ENCODE results near the gene MOGAT3. TPM values are rescaled to one million over a fixed set of nuclear protein-coding genes. Genes with fewer than 3 reads are reported as not detected.
A peak's percentile ranks its signal among the peaks of the same experiment; 100 is the strongest.

MOGAT3 gene
- total RNA-seq, 1 donor from 2014 or later: not detected

DNA sequence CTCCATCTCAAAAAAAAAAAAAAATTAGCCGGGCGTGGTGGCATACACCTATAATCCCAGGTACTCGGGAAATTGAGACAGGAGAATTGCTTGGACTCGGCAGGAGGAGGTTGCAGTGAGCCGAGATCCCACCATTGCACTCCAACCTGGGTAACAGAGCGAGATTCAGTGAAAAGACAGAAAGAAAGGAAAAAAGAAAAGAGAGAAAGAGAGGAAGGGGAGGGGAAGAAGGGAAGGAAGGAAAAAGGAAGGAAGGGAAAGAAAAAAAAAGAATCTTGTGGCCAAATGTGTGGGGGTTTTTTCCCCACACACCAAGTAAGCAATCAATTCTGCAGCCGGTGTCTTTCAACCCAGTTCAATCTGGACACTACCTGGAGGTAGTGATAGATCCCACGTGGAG, 11.7 kb downstream of the MOGAT3 start:
- Mint-ChIP-seq H3K27ac (ENCODE audit: unreplicated experiment) (no peak overlapping the region), H3K4me3 (no peak overlapping the region), H3K4me1 (peaks cover 14% of the 10 kb centered on the region), H3K27me3 (ENCODE audit: low read depth) (peaks cover 11% of the 10 kb centered on the region), H3K9me3 (no peaks in the 10 kb centered on the region), H3K36me3 (ENCODE audit: low read depth) (no peaks in the 10 kb centered on the region)
- DNase-seq (ENCODE audit: low read depth, low spot score): no peak
- TF ChIP-seq, protein P1, sequence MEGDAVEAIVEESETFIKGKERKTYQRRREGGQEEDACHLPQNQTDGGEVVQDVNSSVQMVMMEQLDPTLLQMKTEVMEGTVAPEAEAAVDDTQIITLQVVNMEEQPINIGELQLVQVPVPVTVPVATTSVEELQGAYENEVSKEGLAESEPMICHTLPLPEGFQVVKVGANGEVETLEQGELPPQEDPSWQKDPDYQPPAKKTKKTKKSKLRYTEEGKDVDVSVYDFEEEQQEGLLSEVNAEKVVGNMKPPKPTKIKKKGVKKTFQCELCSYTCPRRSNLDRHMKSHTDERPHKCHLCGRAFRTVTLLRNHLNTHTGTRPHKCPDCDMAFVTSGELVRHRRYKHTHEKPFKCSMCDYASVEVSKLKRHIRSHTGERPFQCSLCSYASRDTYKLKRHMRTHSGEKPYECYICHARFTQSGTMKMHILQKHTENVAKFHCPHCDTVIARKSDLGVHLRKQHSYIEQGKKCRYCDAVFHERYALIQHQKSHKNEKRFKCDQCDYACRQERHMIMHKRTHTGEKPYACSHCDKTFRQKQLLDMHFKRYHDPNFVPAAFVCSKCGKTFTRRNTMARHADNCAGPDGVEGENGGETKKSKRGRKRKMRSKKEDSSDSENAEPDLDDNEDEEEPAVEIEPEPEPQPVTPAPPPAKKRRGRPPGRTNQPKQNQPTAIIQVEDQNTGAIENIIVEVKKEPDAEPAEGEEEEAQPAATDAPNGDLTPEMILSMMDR (conservative IDR thresholded peaks at IDR 0.05): no peak

DNA sequence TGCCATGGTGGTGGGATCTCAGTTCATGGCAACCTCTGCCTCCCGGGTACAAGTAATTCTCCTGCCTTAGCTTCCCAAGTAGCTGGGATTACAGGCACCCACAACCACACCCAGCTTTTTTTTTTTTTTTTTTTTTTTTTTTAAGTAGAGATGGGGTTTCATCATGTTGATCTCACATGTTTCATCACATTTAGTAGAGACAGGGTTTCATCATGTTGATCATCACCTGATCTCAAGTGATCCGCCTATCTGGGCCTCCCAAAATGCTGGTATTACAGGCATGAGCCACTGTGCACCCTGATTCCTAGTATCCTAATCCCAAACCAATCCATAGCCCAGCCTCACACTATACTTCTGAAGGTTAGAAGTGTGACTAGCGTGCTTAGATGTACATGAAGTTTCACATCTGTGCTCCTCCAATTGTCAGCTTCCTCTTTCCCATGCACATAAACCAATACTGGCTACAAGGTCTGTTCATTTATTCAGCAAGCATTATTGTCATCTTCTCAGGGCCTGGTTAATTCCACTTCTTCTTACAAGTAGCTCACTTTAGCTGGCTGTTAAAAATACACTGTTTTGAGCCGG, 13.9 kb downstream of the MOGAT3 start:
- Mint-ChIP-seq H3K27ac (ENCODE audit: unreplicated experiment) (no peak overlapping the region), H3K4me1 (peaks cover 19% of the 10 kb centered on the region), H3K9me3 (peaks cover 4% of the 10 kb centered on the region), H3K27me3 (ENCODE audit: low read depth) (peaks cover 16% of the 10 kb centered on the region), H3K36me3 (ENCODE audit: low read depth) (no peaks in the 10 kb centered on the region), H3K4me3 (no peak overlapping the region)
- no peak for DNase-seq (ENCODE audit: low read depth, low spot score)
- TF ChIP-seq, protein P1 (conservative IDR thresholded peaks at IDR 0.05): no peak

DNA sequence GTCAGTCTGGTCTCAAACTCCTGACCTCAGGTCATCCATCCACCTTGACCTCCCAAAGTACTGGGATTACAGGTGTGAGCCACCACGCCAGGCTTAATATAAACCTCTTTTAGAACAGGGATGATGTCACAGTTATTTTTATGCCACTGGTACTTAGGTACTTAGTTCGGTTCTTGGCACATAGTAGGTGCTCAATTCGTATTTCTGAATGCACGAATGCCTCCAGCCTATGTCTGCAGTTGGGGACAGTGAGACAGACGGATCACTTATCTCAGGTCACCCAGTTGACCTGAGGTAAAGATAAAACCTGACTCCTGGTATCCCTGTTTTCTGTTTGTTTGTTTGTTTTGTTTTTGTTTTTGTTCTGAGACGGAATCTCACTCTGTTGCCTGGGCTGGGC, 14.6 kb downstream of the MOGAT3 start:
- peaks cover 16% of the 10 kb centered on the region for H3K4me1 Mint-ChIP-seq
- no peak for DNase-seq (ENCODE audit: low read depth, low spot score)
- TF ChIP-seq, protein P1 (conservative IDR thresholded peaks at IDR 0.05): no peak
- H3K36me3 Mint-ChIP-seq (ENCODE audit: low read depth): no peaks in the 10 kb centered on the region
- H3K27me3 Mint-ChIP-seq (ENCODE audit: low read depth): peaks cover 15% of the 10 kb centered on the region
- no peak overlapping the region for H3K27ac Mint-ChIP-seq (ENCODE audit: unreplicated experiment)
- H3K4me3 Mint-ChIP-seq: no peak overlapping the region
- peaks cover 4% of the 10 kb centered on the region for H3K9me3 Mint-ChIP-seq

DNA sequence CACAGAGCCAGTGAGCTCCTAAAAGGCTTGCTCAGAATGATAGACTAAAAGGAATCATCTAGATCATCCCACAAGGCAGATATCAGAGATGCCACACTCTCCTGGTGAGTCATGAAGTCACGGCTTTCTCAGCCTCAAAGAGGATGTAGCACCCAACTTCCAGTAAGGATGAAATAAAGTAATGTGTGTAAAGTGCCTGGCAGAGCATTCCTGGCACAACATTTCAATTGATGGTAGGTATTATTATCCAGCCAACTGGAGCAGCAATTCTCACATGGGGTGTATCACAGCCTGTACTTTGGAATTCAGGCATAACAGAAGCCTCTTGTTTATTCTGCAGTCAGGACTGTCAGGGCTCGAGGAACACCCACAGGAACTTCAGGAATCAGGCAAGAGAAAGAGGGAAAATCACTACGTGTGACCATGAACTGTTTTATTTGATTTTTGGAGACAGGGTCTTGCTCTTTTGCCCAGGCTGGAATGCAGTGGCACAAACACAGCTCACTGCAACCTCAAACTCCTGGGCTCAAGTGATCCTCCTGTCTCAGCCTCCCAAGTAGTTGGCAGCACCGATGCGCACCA, 15.5 kb downstream of the MOGAT3 start:
- Mint-ChIP-seq H3K4me1 (peaks cover 12% of the 10 kb centered on the region), H3K36me3 (ENCODE audit: low read depth) (no peaks in the 10 kb centered on the region), H3K27ac (ENCODE audit: unreplicated experiment) (no peak overlapping the region), H3K27me3 (ENCODE audit: low read depth) (peaks cover 23% of the 10 kb centered on the region), H3K9me3 (peaks cover 4% of the 10 kb centered on the region), H3K4me3 (no peak overlapping the region)
- TF ChIP-seq, protein P1 (conservative IDR thresholded peaks at IDR 0.05): no peak
- DNase-seq (ENCODE audit: low read depth, low spot score): no peak

DNA sequence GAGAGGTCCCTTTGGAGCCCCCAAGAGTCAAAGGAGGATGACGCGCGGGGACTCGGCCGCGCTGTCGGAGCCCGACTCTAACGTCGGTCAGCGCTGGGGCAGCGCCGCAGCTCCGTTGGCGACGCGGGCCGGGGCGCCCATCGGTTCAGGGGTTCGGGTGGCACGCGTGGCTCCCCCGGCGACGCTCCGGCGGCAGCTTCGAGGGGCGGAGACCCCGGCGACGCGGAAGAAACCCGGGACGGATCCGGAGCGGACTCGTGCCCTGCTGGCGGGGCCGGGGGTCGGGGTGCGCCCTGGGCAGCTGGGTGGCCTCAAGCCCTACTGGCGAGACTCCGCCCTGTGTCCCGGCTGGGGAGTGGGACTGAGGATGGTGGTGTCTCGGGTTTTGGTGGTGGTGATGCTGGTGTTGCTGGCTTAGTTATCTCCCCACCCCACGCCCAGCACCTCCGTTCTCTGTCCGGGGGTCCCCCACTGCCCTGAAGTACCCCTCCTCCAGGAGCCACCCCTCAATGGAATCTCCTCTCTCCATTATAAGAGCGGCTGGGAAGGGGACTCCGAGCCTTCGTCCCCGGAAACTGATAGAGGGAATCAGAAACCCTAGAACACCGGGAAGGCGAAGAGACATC, 20.6 kb downstream of the MOGAT3 start, which contains the start of gene NAT16:
NAT16 (minus strand) TSS at position 164 of the 626 bp plus-strand sequence. CDS start 5,486 bp downstream, outside the sequence.
- peaks cover 4% of the 10 kb centered on the region for H3K9me3 Mint-ChIP-seq
- no peaks in the 10 kb centered on the region for H3K36me3 Mint-ChIP-seq (ENCODE audit: low read depth)
- peak within 1 kb of the TSS; percentile 88 for H3K4me3 Mint-ChIP-seq
- TF ChIP-seq, protein P1 (conservative IDR thresholded peaks at IDR 0.05): no peak
- H3K4me1 Mint-ChIP-seq: peaks cover 16% of the 10 kb centered on the region
- H3K27me3 Mint-ChIP-seq (ENCODE audit: low read depth): peaks cover 67% of the 10 kb centered on the region
- no peak for DNase-seq (ENCODE audit: low read depth, low spot score)
- peak within 1 kb of the TSS; percentile 95 for H3K27ac Mint-ChIP-seq (ENCODE audit: unreplicated experiment)

All from neural crest cell (in vitro differentiated cells).